Cerebellar cortex (tissue), 1 donor: ENCODE measurements around the gene NARF.
A peak's percentile ranks its signal among the peaks of the same experiment; 100 is the strongest.
"Not testable (repeated sequence)": the region's sequence is repeated elsewhere in the genome, so short reads cannot be mapped to it uniquely, and the experiment has no call there.

Source experiments
- DNase-seq: peaks from one replicate; pipeline ENCODE4 v3.0.0-alpha.2; 2015; ENCODE audit warnings: low spot score

The NARF gene

GRCh38 chr17:82497483-82498405 is 39.2 kb downstream of the NARF start:
- peak; percentile 53 for DNase-seq

- no peak for DNase-seq
Measured at GRCh38 chr17:82502207-82502606, 43.7 kb downstream of the NARF start.

DNA sequence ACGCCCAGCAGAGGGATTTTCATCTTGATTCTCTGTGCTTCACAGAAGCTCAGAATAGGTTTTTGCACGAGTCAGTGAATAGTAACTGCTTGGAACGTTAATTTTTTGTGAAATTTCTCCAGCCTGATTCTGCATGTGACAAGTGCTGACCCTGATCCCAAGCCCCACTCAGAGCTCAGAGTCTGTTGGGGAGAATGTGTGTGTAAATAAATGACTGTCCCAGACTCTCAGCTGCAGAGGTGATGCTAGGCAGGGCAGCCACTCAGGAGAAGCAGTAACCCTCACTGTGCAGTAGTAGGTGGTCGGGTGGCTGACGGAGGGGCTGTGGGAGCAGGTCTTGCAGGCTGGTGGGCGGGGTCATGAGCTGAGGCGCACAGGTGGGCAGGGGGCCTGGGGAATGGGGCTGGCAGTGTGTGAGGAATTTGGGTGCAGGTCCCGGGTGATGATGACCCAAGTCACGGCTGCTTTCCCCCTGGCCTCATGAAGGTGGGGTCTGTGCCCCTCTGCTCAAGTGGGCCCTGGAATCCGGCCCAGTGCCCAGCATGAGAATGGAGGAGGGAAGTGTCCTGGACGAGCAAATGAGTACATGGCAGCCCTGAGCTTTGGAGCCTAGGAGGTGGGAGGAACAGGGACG is 44.7 kb downstream of the NARF start:
- no peak for DNase-seq

GRCh38 chr17:82503728-82504308 is 45.3 kb downstream of the NARF start:
- no peak for DNase-seq

GRCh38 chr17:82505296-82505695 is 46.8 kb downstream of the NARF start:
- DNase-seq: no peak

- not testable (repeated sequence) for DNase-seq
Measured at GRCh38 chr17:82506402-82506801, 47.9 kb downstream of the NARF start.

- no peak for DNase-seq
Measured at GRCh38 chr17:82507631-82508175, 49.2 kb downstream of the NARF start.

DNA sequence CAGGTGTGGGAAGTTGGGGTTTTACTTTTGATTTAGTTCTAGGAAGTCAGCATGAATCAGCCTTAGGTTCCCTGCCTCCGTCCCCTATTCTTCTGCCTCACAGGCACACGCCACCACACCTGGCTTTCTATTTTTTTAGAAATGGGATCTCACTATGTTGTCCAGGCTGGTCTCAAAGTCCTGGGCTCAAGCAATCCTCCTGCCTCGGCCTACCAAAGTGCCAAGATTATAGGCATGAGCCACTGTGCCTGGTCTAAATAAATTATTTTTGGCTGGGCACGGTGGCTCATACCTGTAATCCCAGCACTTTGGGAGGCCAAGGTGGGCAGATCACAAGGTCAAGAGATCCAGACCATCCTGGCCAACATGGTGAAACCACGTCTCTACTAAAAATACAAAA is 53.1 kb downstream of the NARF start:
- DNase-seq: not testable (repeated sequence)

DNA sequence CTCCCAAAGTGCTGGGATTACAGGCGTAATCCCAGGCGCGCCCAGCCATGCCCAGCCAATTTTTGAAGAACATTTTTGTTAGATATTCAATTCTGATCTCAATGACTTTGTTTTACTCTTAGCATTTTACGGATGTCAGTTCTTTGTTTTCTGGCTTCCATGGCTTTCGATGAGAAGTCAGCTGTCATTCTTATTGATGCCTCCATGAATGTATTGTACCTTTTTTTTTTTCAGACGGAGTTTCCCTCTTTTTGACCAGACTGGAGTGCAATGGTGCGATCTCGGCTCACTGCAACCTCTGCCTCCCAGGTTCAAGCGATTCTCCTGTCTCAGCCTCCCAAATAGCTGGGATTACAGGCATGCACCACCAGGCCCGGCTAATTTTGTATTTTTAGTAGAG is 55.3 kb downstream of the NARF start:
- not testable (repeated sequence) for DNase-seq

- DNase-seq: no peak
Measured at GRCh38 chr17:82517230-82517865, 58.8 kb downstream of the NARF start.

- DNase-seq: peak; percentile 91
Measured at GRCh38 chr17:82518826-82519810, 60.6 kb downstream of the NARF start, which contains the start of gene FOXK2. TSS of gene FOXK2 (plus strand) at chr17:82519732. CDS start at chr17:82519889, 157 bp downstream.

DNA sequence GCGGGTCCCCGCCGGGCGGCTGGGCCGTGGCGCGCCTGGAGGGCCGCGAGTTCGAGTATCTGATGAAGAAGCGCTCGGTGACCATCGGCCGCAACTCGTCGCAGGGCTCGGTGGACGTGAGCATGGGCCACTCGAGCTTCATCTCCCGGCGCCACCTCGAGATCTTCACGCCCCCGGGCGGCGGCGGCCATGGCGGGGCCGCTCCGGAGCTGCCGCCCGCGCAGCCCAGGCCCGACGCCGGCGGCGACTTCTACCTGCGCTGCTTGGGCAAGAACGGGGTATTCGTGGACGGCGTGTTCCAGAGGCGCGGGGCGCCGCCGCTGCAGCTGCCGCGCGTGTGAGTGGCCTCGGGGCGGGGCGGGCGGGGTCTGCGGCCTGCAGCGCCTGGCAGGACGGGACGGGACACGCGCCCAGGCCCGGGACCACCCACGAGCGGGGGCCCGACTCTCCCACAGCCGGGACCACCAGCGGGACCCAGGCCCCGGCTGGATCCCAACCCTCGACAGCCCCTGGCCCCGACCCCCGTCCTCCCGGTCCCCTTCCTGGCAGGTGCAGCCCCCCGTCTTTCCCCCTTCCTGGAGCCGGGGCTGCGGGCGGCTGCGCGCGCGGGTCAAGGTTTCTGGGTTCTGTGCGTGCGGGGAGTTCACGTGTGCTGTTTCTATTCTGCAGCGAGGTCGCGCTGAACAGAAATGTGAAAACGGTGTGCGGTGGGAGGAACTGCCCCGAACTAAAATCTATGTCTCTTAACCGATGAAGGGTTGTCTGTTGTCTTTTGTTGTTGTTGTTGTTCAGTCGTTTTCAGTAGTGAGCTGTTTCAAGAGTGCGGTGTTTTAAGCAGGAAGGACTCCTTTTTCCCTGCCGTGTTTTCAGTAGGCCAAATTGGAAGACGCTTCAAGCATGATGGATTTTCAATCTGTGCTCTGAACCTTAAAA is 61.7 kb downstream of the NARF start:
- DNase-seq: peak; percentile 35

DNA sequence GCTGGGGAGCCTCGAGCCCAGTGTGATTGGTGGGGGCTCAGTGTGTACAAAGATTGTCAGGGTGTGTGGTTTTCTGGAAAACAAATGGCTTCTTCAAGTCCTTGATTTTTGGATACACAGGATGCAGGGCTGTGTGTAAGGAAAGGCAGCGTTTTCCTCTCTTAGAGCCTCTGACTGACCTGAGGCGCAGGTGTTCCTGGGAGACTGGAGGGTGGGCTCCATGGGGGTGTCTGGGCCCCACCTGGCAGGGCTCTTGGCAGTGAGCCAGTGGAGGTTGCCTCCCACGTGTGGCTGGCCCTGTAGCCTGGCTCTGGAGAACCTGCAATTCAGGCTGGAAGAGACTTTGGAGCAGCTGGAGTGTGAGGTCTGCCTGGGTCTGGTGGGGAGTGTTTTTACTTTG is 66.0 kb downstream of the NARF start:
- DNase-seq: no peak

- DNase-seq: no peak
Measured at GRCh38 chr17:82525712-82526111, 67.2 kb downstream of the NARF start.

DNA sequence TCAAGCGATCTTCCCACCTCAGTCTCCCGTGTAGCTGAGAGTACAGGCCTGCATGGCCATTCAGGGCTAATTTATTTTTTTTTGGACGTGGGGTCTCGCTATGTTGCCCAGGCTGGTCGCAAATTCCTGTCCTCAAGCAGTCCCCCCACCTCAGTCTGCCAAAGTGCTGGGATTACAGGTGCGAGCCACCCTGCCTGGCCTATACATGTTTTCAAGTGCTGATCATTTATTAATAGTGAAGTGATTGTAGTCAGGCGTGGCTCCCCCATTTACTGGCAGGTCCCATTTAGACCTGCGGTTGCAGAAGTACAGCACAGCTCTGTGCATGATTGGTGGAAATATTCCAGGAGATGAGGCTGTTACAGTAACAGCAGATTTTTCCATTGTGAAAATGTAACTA is 69.4 kb downstream of the NARF start:
- no peak for DNase-seq

- peak; percentile 90 for DNase-seq
Measured at GRCh38 chr17:82528484-82529265, 70.1 kb downstream of the NARF start.

- no peak for DNase-seq
Measured at GRCh38 chr17:82529914-82530300, 71.4 kb downstream of the NARF start.

DNA sequence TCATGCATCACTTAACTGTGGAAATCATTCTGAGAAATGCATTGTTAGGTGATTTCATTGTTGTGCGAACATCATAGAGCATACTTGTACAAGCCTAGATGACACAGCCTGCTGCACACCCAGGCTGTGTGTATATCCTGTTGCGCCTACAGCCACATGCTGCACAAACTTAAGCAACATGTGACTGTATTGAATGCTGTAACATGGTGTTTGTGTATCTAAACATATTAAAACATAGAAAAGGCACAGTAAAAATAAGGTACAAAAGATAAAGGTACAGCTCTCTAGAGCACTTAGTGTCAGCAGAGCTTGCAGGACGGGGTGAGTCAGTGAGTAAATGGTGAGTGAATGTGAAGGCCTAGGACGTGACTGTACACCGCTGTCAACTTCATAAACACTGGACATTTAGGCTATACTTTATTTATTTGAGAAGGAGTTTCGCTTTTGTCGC is 72.9 kb downstream of the NARF start:
- DNase-seq: no peak

DNA sequence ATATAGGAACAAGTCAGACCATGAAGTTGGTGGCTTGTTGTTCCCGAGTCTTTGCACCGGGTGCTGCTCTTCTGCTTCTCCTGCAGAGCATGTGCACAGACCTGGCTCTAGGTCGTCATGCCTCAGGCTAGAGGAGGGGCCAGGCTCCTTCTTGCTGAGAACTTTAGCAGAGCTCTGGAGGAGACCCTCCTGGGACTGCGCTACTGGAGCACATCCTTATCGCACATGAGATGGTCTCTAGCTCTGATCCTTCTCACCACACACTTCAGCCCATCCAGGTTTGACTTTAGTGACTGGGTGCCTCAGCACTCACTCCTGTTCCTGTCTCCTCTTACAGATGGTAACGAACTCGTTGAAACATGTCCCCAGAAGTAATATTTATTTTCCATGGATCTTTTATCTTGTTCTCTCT is 75.9 kb downstream of the NARF start:
- no peak for DNase-seq
